Astrocyte of the spinal cord (primary cell): ENCODE data around the gene FCN2.

Source experiments
- DNase-seq: peaks from one replicate; pipeline ENCODE4 v3.0.0; 2011; ENCODE audit warnings: low read depth, low spot score
- H3K4me3 ChIP-seq: 2 replicates; pipeline ENCODE4 v1.5.1; 2011; ENCODE audit warnings: low read depth, mild to moderate bottlenecking, low read length, moderate library complexity
- CTCF ChIP-seq: IDR thresholded peaks from 2 replicates; pipeline ENCODE4 v1.5.1; 2012; ENCODE audit warnings: low read depth, mild to moderate bottlenecking, low read length, inconsistent platforms
- in situ Hi-C: cut with HindIII; loops from 2 replicates; pipeline ENCODE4 v1.10.0; 2017; ENCODE audit warnings: low sequenced_read_pairs

Gene FCN2

GRCh38 chr9:134880484-134881312 is at the start of gene FCN2:
Gene FCN2 (plus strand): TSS chr9:134880810. CDS start chr9:134880822, 12 bp downstream.
- DNase-seq, result no peak
- H3K4me3 ChIP-seq, result no peak within 1 kb of the TSS
- in situ Hi-C loops, result no loop called here
- no peak for TF ChIP-seq CTCF

GRCh38 chr9:134830926-134831720 is 49.5 kb upstream of the FCN2 start:
- DNase-seq, result no peak
- no peak overlapping the region for H3K4me3 ChIP-seq
- no peak for TF ChIP-seq CTCF
- in situ Hi-C loops, result no loop called here

GRCh38 chr9:134832471-134832870 is 48.1 kb upstream of the FCN2 start:
- TF ChIP-seq CTCF, result no peak
- no peak for DNase-seq
- in situ Hi-C loops, result no loop called here
- no peak overlapping the region for H3K4me3 ChIP-seq

GRCh38 chr9:134833294-134833880 is 47.2 kb upstream of the FCN2 start:
- DNase-seq, result no peak
- H3K4me3 ChIP-seq, result no peak overlapping the region
- in situ Hi-C loops, result no loop called here
- no peak for TF ChIP-seq CTCF

GRCh38 chr9:134834217-134834956 is 46.2 kb upstream of the FCN2 start:
- TF ChIP-seq CTCF, result no peak
- no peak overlapping the region for H3K4me3 ChIP-seq
- DNase-seq, result no peak
- in situ Hi-C loops, result no loop called here

- in situ Hi-C loops, result no loop called here
- DNase-seq, result no peak
- no peak for TF ChIP-seq CTCF
- H3K4me3 ChIP-seq, result no peak overlapping the region
These were observed 45.6 kb upstream of the FCN2 start for GRCh38 chr9:134834957-134835419.
